ENCODE data around the gene NOTUM.
A peak's percentile ranks its signal among the peaks of the same experiment; 100 is the strongest.
"Not testable (repeated sequence)": the region's sequence is repeated elsewhere in the genome, so short reads cannot be mapped to it uniquely, and the experiment has no call there.

Gene NOTUM

GRCh38 chr17:81922566-81923301 lies 38.3 kb downstream of the NOTUM start:
- no peak for DNase-seq

GRCh38 chr17:81921996-81922565 lies 38.9 kb downstream of the NOTUM start:
- DNase-seq: no peak

- DNase-seq: no peak
Measured at GRCh38 chr17:81921537-81921862, 39.5 kb downstream of the NOTUM start.

- DNase-seq: no peak
Measured at GRCh38 chr17:81920612-81921536, 40.1 kb downstream of the NOTUM start.

GRCh38 chr17:81918832-81919545 lies 42.0 kb downstream of the NOTUM start:
- no peak for DNase-seq

- not testable (repeated sequence) for DNase-seq
Measured at GRCh38 chr17:81918333-81918669, 42.7 kb downstream of the NOTUM start.

GRCh38 chr17:81917565-81918332 lies 43.2 kb downstream of the NOTUM start, which contains the start of gene SIRT7:
Gene SIRT7 (minus strand): TSS chr17:81918176. CDS start chr17:81918131, 45 bp downstream.
- DNase-seq: peak; percentile 75

GRCh38 chr17:81916234-81917001 lies 44.6 kb downstream of the NOTUM start:
- no peak for DNase-seq

GRCh38 chr17:81915331-81915730 lies 45.7 kb downstream of the NOTUM start:
- no peak for DNase-seq

- no peak for DNase-seq
Measured at GRCh38 chr17:81914103-81914850, 46.7 kb downstream of the NOTUM start.

GRCh38 chr17:81913394-81914102 lies 47.4 kb downstream of the NOTUM start:
- DNase-seq: no peak

GRCh38 chr17:81912441-81913309 lies 48.3 kb downstream of the NOTUM start:
- no peak for DNase-seq

GRCh38 chr17:81911969-81912368 lies 49.0 kb downstream of the NOTUM start:
- no peak for DNase-seq

- peak; percentile 86 for DNase-seq
Measured at GRCh38 chr17:81911277-81911961, 49.6 kb downstream of the NOTUM start, which contains the start of gene PCYT2. Gene PCYT2 (minus strand): TSS chr17:81911399. CDS start chr17:81911355, 44 bp downstream.

GRCh38 chr17:81910840-81911276 lies 50.1 kb downstream of the NOTUM start:
- DNase-seq: no peak

GRCh38 chr17:81909966-81910839 lies 50.8 kb downstream of the NOTUM start:
- DNase-seq: no peak

- DNase-seq: no peak
Measured at GRCh38 chr17:81909231-81909630, 51.8 kb downstream of the NOTUM start.

All from NK-92 treated with Interleukin-12 subunit alpha and Interleukin-12 subunit beta, amount 100 ng/mL, for 24 hours (cell line).